ENCODE measurements around the gene RPRD2.

DNA sequence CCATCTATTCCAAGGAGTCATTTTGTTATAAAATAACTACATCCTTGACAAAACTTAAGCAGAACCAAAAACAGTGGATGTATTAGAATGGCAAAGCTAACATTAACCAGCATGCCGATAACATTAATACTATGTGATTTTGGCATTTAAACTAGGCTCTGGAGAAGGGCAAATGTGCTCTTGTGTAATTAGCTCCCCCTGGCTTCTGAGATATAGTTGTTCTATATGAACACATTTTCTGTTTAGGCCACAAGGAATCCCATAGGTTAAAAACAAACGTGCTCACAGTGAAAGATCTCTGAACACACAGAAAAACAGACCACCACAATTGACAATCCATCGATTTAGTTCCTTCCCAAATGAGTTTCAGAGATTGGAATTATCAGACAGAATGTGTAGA lies 65.9 kb downstream of the RPRD2 start:
- TF ChIP-seq CTCF (IDR thresholded peaks at IDR 0.05) (no peak), EZH2 (IDR thresholded peaks at IDR 0.05; ENCODE audit: borderline replicate concordance, insufficient read depth, low read depth, low read length, poor library complexity, severe bottlenecking) (no peak)
